Adipose tissue (tissue), 3 donors: ENCODE measurements around the gene MT1H. TPM values are rescaled to one million over a fixed set of nuclear protein-coding genes. Genes with fewer than 3 reads are reported as not detected.
"Not testable (repeated sequence)": the region's sequence is repeated elsewhere in the genome, so short reads cannot be mapped to it uniquely, and the experiment has no call there.

ENCODE experiments used
- H3K27ac ChIP-seq: one replicate; pipeline ENCODE4 v1.5.1; 2013; ENCODE audit warnings: low read depth, low read length
- WGBS, 3 donors: extraction: QIAGEN DNeasy Blood & Tissue Kit; methylation state at CpG; one replicate each; pipeline ENCODE4 v1.1.7; 2013; 5-methylcytosine and 5-hydroxymethylcytosine counted together
- polyA plus RNA-seq, 3 donors: library from polyadenylated mRNA; stranded (reverse); fragments of 200-250 nt; gene quantifications; one replicate each; pipeline ENCODE4 v1.2.3, GENCODE V29; 2013
- donor health status: healthy with polysubstance abuse.
- donor health status: Bipolar disorder and iron deficiency.
- donor health status: healthy.

MT1H gene
- polyA plus RNA-seq, 3 donors, result 6.4 to 67.9 (median 60.5) TPM

- WGBS, 3 donors, result 0 to 2% (median 1%) methylated on average over 38 to 46 of the region's 46 CpGs
- H3K27ac ChIP-seq, result no peak within 1 kb of the TSS
Observed at GRCh38 chr16:56657555-56658326, 11.9 kb upstream of the MT1H start, which contains the start of gene MT1F. Gene MT1F (plus strand): TSS chr16:56657959. CDS start chr16:56658059, 100 bp downstream.

GRCh38 chr16:56658327-56658875 is 11.2 kb upstream of the MT1H start:
- 13 to 42% (median 41%) methylated on average over 10 of the region's 10 CpGs for WGBS, 3 donors
- H3K27ac ChIP-seq, result no peak overlapping the region

GRCh38 chr16:56662357-56663354 is 7.0 kb upstream of the MT1H start:
- 14 to 33% (median 20%) methylated on average over 40 to 48 of the region's 48 CpGs for WGBS, 3 donors
- H3K27ac ChIP-seq, result no peak overlapping the region

GRCh38 chr16:56664506-56664905 is 5.1 kb upstream of the MT1H start:
- H3K27ac ChIP-seq, result no peak overlapping the region
- WGBS, 3 donors, result 89 to 97% (median 92%) methylated on average over 1 of the region's 1 CpG

- WGBS, 3 donors, result 35 to 66% (median 63%) methylated on average over 8 of the region's 8 CpGs
- H3K27ac ChIP-seq, result not testable (repeated sequence)
Observed at GRCh38 chr16:56665286-56666261, 4.0 kb upstream of the MT1H start.

- H3K27ac ChIP-seq, result no peak within 1 kb of the TSS
- WGBS, 3 donors, result 10 to 14% (median 12%) methylated on average over 38 to 46 of the region's 46 CpGs
Observed at GRCh38 chr16:56667581-56668571, 1.7 kb upstream of the MT1H start, which contains the start of gene MT1G. Gene MT1G (minus strand): TSS chr16:56668065. CDS start chr16:56667993, 72 bp downstream.

GRCh38 chr16:56669840-56670619 is 416 bp downstream of the MT1H start:
- 17 to 26% (median 22%) methylated on average over 19 of the region's 19 CpGs for WGBS, 3 donors
- no peak overlapping the region for H3K27ac ChIP-seq

- H3K27ac ChIP-seq, result no peak overlapping the region
- 29 to 76% (median 71%) methylated on average over 2 of the region's 2 CpGs for WGBS, 3 donors
Observed at GRCh38 chr16:56670620-56670934, 963 bp downstream of the MT1H start.

- 28 to 53% (median 42%) methylated on average over 2 of the region's 2 CpGs for WGBS, 3 donors
- H3K27ac ChIP-seq, result not testable (repeated sequence)
Observed at GRCh38 chr16:56671691-56672090, 2.1 kb downstream of the MT1H start.

- 75 to 90% (median 87%) methylated on average over 3 of the region's 3 CpGs for WGBS, 3 donors
- H3K27ac ChIP-seq, result not testable (repeated sequence)
Observed at GRCh38 chr16:56672171-56672570, 2.6 kb downstream of the MT1H start.

GRCh38 chr16:56672761-56673536 is 3.3 kb downstream of the MT1H start:
- WGBS, 3 donors, result 86 to 89% (median 87%) methylated on average over 11 of the region's 11 CpGs

GRCh38 chr16:56673921-56674320 is 4.3 kb downstream of the MT1H start:
- 34 to 42% (median 34%) methylated on average over 12 of the region's 12 CpGs for WGBS, 3 donors
- H3K27ac ChIP-seq, result no peak overlapping the region

More at GRCh38 chr16:56672761-56673536, 3.3 kb downstream of the MT1H start:
- H3K27ac ChIP-seq, result no peak overlapping the region

GRCh38 chr16:56674570-56674969 is 5.0 kb downstream of the MT1H start:
- 80 to 84% (median 84%) methylated on average over 6 of the region's 6 CpGs for WGBS, 3 donors
- not testable (repeated sequence) for H3K27ac ChIP-seq

GRCh38 chr16:56675685-56676210 is 6.1 kb downstream of the MT1H start:
- WGBS, 3 donors, result 7 to 36% (median 10%) methylated on average over 27 to 32 of the region's 32 CpGs
- H3K27ac ChIP-seq, result no peak overlapping the region

GRCh38 chr16:56677474-56677873 is 7.9 kb downstream of the MT1H start:
- WGBS, 3 donors, result 33 to 84% (median 78%) methylated on average over 3 of the region's 3 CpGs
- no peak overlapping the region for H3K27ac ChIP-seq
